Spleen (tissue), 11 donors: ENCODE results near the gene DNAJC2. TPM values are rescaled to one million over a fixed set of nuclear protein-coding genes. Genes with fewer than 3 reads are reported as not detected.
"Not testable (repeated sequence)": the region's sequence is repeated elsewhere in the genome, so short reads cannot be mapped to it uniquely, and the experiment has no call there.

Experiments used
- DNase-seq: peaks from one replicate; pipeline ENCODE4 v3.0.0-alpha.2; 2020
- H3K27ac ChIP-seq, 8 donors: fragments of 200-600 bp; sonication (generic) in 7 of 8; 1 replicate in 4 of 8; 2 replicates in 4 of 8; pipeline versions ENCODE4 v1.5.0 to v1.8.0; 2016 to 2021; ENCODE audit warnings: inconsistent platforms in 4 of 8, mild to moderate bottlenecking in 4 of 8, moderate library complexity in 1 of 8
- H3K27me3 ChIP-seq, 7 donors: fragments of 200-600 bp; sonication (generic) in 6 of 7; replicated peaks in 1 of 7; 1 replicate in 4 of 7; 2 replicates in 3 of 7; pipeline versions ENCODE4 v1.5.0 to v1.8.0; 2016 to 2021; ENCODE audit warnings: inconsistent platforms in 3 of 7, mild to moderate bottlenecking in 1 of 7
- H3K36me3 ChIP-seq, 6 donors: fragments of 200-600 bp; sonication (generic) in 5 of 6; 1 replicate in 4 of 6; 2 replicates in 2 of 6; pipeline versions ENCODE4 v1.5.0 to v1.8.0; 2016 to 2021; ENCODE audit warnings: inconsistent platforms in 2 of 6
- H3K4me1 ChIP-seq, 6 donors: fragments of 200-600 bp; sonication (generic) in 5 of 6; 1 replicate in 3 of 6; 2 replicates in 3 of 6; pipeline versions ENCODE4 v1.5.0 to v1.8.0; 2016 to 2021; ENCODE audit warnings: inconsistent platforms in 3 of 6
- H3K4me3 ChIP-seq, 8 donors: fragments of 200-600 bp; sonication (generic) in 7 of 8; 1 replicate in 4 of 8; 2 replicates in 4 of 8; pipeline versions ENCODE4 v1.5.0 to v1.8.0; 2016 to 2021; ENCODE audit warnings: inconsistent platforms in 4 of 8, mild to moderate bottlenecking in 4 of 8, moderate library complexity in 2 of 8
- H3K9me3 ChIP-seq, 8 donors: fragments of 200-600 bp; sonication (generic) in 7 of 8; 1 replicate in 4 of 8; 2 replicates in 4 of 8; pipeline versions ENCODE4 v1.5.0 to v1.8.0; 2016 to 2021; ENCODE audit warnings: inconsistent platforms in 4 of 8
- WGBS, 5 donors: extraction: QIAGEN DNeasy Blood & Tissue Kit in 3 of 5; methylation state at CpG; one replicate each; pipeline versions ENCODE4 v1.1.5 to v1.1.7; 2013 to 2018; 5-methylcytosine and 5-hydroxymethylcytosine counted together
- intact Hi-C: fragments of 100-400 bp; cut with DNase I; formaldehyde crosslinking; loops from one replicate; pipeline ENCODE4 v1.15.0; 2023; ENCODE audit warnings: low total_unique reads
- polyA plus RNA-seq, 3 donors: library from polyadenylated mRNA; stranded (reverse); fragments of 200-250 nt; gene quantifications; one replicate each; pipeline ENCODE4 v1.2.1, GENCODE V29; 2013
- small RNA-seq, 4 donors: library from RNA; depleted of rRNA; stranded (forward); fragments of <200 nt; gene quantifications; one replicate each; pipeline ENCODE3, GENCODE V24; 2016
- total RNA-seq, 7 donors: library from RNA; depleted of rRNA in 3 of 7; stranded (reverse); fragments of >200 nt in 3 of 7; fragmentation: NEBNext Ultra II Directional in 4 of 7; extraction: Animal tissue kit (Norgen Biotek cat#: 25700) in 4 of 7; gene quantifications; one replicate each; pipeline versions ENCODE4 v1.1.0 to v1.2.1, GENCODE V29; 2016 to 2021
- donor health status: healthy with polysubstance abuse.
- donor health status: DM: no; HTN: no; CAD: no; lungs with moderate emphysema.
- donor health status: DM: no; HTN: no; CAD: no.
- donor health status: Bipolar disorder and iron deficiency.
- donor health status: healthy.
- donor health status: DM: no; HTN: no; CAD: no.
- donor health status: DM: yes; HTN: yes; CAD: no.

The DNAJC2 gene
- total and polyA plus RNA-seq, 10 donors = 17.3 to 31.7 (median 24.6) TPM

DNA sequence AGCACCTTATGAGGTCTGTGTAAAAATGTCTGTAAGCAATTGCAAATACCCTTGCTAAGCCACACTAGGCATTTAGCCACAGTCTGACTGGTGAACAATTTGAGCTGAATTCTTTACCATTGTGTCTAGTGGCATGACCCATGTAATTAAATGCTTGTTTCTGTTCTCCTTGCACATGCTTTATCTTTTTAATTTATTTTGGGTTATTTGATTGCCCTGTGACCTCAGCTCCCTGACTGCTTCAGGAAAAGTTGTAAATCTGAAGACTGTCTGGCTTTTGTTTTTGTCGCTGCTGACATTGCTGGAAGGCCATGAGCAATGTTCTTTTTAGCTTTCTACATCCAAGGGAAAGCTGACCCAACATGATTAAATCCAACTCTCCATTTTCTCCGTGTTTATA lies 78.3 kb downstream of the DNAJC2 start:
- intact Hi-C loops, DNase-seq, H3K9me3 ChIP-seq, H3K27ac ChIP-seq, H3K27me3 ChIP-seq, H3K4me1 ChIP-seq, H3K36me3 ChIP-seq, H3K4me3 ChIP-seq: not testable (repeated sequence)
- 48 to 82% (median 60%) methylated on average over 2 of the region's 2 CpGs for WGBS, 5 donors

DNA sequence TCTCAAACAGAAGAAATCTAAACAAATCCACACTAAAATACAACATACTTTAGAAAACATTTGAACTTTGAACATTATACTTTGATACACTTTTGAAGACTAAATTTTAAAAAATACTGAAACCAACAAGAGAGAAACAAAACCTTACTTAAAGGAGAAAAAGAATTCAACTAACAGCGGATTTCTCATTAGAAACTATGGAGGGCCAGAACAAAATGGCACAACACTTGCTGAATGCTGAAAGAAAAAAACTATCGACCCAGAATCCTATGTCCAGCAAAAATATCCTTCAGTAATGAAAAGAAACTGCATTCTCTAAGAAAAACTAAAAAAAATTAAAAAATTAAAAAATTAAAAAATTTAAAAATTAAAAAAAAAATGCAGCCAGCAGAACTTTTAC lies 80.5 kb downstream of the DNAJC2 start:
- H3K4me1 ChIP-seq, H3K27ac ChIP-seq, H3K27me3 ChIP-seq, H3K9me3 ChIP-seq, H3K36me3 ChIP-seq, intact Hi-C loops, DNase-seq, H3K4me3 ChIP-seq: not testable (repeated sequence)
- 85 to 91% (median 89%) methylated on average over 2 of the region's 2 CpGs for WGBS, 5 donors

Small RNA genes within 50 kb of the gene (small RNA-seq; reads per million reads assigned to genes)
- 0 reads per million in 4 donors for gene RPS29P16

Other genes with a start within 250 kb of the DNAJC2 start
- gene NAPEPLD, start 195.7 kb downstream of the DNAJC2 start, total RNA-seq = 10 to 100 TPM; 17.1 to 40.4 (median 34.0) TPM
- gene NAPEPLD, start 195.7 kb downstream of the DNAJC2 start, polyA plus RNA-seq = 1 to 10 TPM; 3.5 to 7.6 (median 4.4) TPM
- gene PMPCB, start 47.3 kb downstream of the DNAJC2 start, total RNA-seq = 10 to 100 TPM; 46.5 to 58.5 (median 48.9) TPM
- 10 to 100 TPM; 42.3 to 54.5 (median 49.2) TPM for gene PMPCB, start 47.3 kb downstream of the DNAJC2 start, polyA plus RNA-seq
- gene PSMC2, start 2.9 kb upstream of the DNAJC2 start, total RNA-seq = 100 to 1,000 TPM in 2 of 7 donors, 10 to 100 TPM in 5; 62.6 to 102 (median 87.4) TPM
- 10 to 100 TPM; 72.2 to 97.1 (median 77.4) TPM for gene PSMC2, start 2.9 kb upstream of the DNAJC2 start, polyA plus RNA-seq
- gene SLC26A5, start 101.4 kb upstream of the DNAJC2 start, total RNA-seq = under 1 TPM in 6 of 7 donors, not detected in 1; 0.10 to 0.88 (median 0.60) TPM
- gene SLC26A5, start 101.4 kb upstream of the DNAJC2 start, polyA plus RNA-seq = under 1 TPM; 0.02 to 0.22 (median 0.17) TPM